Dermis microvascular lymphatic vessel endothelial cell (primary cell): ENCODE data around the gene GLRX. TPM values are rescaled to one million over a fixed set of nuclear protein-coding genes. Genes with fewer than 3 reads are reported as not detected.
"Not testable (repeated sequence)": the region's sequence is repeated elsewhere in the genome, so short reads cannot be mapped to it uniquely, and the experiment has no call there.

Experiments used
- DNase-seq, 2 donors: peaks; one replicate each; pipeline versions ENCODE4 v3.0.0 to v3.0.0-alpha.2; 2010; ENCODE audit warnings: low read depth in 2 of 2
- total RNA-seq: library from RNA; depleted of rRNA; stranded (reverse); fragments of >200 nt; gene quantifications from 2 replicates; pipeline ENCODE4 v1.2.1, GENCODE V29; 2014

Gene GLRX, protein sequence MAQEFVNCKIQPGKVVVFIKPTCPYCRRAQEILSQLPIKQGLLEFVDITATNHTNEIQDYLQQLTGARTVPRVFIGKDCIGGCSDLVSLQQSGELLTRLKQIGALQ
- total RNA-seq = 28.8 and 34.5 TPM in 2 replicates

DNA sequence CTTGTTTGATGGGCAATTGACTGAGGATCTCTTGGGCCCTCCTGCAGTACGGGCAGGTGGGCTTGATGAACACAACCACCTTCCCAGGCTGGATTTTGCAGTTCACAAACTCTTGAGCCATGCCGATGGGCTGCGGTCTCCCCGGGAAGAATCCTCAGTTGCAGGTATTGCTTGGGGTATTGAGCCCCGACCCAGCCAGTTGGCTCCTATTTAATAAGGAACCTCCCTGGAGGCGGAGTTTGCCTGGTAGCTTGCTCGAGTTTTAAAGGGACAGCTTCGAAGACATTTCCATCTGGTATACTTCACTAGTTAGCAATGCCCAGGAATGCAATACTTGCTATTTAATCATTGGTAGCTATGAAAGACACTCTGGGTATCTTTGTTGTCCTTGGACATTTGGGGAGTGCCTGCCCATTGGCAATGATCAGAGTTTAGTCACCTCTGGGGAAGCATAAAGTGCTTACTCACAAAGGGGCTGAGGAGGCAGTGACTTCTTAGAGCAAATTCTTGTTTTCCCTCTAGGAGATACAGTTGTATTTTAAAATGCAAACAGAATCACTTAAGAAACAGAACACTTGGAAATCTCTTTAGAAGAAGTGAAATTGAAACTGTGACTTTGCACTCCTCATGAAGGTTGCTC lies at the start of gene GLRX:
Gene GLRX (minus strand): TSS at position 185 of the 640 bp plus-strand sequence. CDS start 64 bp downstream, at position 121.
- DNase-seq = peak in 1 of 2 donors; percentile 74

DNA sequence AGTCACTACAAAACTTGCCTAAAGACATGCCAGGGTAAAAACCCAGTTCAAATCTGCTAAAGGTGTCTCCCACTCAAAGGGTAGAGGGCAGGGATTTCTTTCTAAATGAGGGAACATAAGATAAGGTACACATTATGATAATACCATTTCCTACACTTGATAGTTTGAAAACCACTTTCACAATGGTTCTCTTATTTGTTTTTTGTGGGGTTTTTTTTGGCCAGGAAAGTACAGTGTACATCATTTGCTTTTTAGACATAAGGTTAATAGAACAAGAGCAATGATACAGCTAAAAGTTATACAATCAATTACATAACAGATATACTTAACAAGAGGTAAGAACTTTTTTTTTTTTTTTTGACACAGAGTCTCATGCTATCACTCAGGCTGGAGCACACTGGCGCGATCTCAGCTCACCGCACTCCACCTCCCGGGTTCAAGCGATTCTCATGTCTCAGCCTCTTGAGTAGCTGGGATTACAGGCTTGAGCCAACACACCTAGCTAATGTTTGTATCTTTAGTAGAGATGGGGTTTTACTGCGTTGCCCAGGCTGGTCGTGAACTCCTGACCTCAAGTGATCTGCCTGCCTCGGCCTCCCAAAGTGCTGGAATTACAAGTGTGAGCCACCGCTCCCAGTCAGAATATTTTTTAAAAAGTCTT lies 48.8 kb upstream of the GLRX start:
- DNase-seq = no peak

DNA sequence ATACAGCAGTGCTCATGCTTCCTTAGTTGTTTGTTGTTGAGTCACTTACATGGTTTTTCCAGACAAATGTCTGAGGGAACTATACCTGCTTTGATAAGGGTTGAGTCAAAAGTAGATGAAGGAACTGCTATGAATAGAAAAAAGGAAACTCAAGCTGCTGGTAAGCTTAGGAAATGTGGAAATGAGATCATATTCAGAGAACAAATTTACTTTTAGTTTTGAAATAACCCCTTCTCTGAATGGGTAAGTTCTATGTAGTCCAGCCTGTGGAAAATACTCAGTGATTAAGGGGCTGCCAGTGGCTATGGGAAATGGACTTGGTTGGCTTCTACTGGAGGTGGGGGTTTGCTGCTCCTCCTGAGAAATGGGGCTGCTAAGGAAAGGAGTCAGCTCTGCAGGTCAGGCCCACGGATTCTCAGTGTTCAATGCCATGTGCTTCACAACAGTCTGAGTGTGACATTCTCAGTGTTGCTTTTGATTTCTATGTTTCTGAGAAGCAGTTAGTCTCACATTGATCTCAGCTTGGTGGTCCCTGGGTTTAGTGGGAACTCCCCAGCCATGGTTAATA lies 47.7 kb upstream of the GLRX start:
- DNase-seq = peak in 1 of 2 donors; percentile 87

DNA sequence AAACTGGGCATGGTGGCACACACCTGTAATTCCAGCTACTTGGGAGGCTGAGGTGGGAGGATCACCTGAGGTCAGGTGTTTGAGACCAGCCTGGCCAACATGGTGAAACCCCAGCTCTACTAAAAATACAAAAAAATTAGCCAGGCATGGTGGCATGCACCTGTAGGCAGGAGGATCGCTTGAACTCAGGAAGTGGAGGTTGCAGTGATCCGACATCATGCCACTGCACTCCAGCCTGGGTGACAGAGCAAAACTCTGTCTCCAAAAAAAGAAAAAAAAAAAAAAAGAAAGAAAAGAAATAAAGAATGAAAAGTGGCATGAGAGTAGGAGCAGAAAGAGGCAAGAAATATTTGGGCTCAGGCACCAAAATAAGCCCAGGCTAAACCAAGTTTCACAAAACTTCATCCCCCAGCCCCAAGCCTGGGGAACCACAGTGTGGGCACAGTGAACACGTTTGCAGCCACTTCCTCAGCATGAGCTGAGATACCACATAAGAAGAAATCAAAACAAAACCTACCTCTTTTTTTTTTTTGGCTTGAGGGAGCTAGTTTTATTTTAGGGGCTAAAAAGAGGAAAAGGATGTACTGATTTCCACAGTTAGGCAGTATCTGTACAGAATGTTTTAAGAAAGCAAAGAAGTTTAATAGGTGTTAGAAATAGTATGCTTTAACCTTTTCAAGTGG lies 46.8 kb upstream of the GLRX start:
- not testable (repeated sequence) for DNase-seq

DNA sequence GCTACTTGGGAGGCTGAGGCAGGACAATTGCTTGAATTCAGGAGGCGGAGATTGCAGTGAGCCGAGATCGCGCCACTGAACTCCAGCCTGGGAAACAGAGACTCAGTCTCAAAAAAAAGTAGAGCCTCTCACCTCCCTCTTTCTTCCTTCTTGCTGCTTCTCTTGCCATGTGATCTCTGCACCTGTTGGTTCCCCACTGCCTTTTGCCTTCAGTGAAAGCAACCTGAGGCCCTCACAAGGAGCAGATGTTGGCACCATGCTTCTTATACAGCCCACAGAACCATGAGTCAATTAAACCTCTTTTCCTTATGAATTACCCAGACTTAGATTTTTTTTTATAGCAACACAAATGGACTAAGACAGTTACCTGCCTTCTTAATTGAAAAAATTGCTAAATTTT lies 45.6 kb upstream of the GLRX start:
- no peak for DNase-seq

GRCh38 chr5:95866435-95867040 lies 44.0 kb upstream of the GLRX start:
- DNase-seq = peak in 1 of 2 donors; percentile 38

GRCh38 chr5:95864944-95865504 lies 42.5 kb upstream of the GLRX start:
- DNase-seq = no peak

- DNase-seq = no peak
Observed at GRCh38 chr5:95864456-95864855, 41.9 kb upstream of the GLRX start.

DNA sequence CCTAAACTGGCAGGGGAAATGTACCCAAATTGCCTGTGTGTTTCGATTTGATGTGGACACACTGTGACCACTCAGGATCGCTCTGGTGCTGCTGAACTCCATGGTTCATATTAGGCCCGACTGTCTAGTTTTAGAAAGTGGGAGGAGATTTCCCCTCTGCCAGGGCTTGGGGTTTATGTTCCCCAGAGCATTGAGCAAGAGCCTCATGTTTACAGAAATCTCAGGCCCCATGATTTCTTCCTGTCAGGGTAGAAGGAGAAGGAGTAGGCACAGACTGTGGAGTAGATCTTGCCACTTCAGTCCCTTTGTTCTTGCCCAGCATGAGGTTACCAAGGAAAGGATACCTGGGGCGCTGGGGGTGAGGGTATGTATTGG lies 40.8 kb upstream of the GLRX start:
- DNase-seq = no peak

DNA sequence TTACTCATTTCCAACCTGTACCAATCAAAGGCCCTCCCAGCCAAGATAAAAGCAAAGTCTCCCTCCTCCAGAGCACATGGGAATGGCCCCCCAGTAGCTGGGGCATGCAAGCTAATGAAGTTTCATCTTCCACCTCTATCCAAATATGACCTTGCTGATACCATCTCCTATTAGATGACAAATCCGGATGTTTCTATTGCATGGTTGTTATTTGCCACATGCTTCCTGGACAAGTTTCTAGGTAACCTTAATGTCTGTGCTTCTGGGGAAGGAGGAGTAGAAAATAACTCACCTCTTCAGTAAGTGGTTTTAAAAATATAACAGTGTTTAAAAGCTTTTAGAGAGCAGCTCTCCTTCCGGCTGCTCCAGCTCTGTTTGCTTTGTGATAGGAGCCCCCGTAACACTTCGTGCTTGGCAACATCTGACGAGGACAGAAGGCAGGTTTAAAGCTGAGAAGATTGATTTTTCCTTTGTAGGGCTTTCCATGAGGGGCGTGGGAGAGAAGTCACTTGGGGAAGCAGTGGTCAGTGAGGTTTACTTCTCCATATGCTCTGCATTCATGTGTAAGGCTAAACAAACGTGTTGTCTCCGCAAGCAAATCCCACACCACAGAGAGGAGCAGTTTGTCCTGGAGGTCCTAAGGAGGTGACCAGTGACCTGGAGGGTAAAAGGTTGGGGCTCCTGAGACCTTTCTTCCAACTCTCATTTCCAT lies 40.3 kb upstream of the GLRX start:
- peak in 1 of 2 donors; percentile 70 for DNase-seq

- DNase-seq = peak in 1 of 2 donors; percentile 76
Observed at GRCh38 chr5:95861864-95862561, 39.5 kb upstream of the GLRX start.

- DNase-seq = peak; percentile 88 to 98
Observed at GRCh38 chr5:95861221-95861863, 38.8 kb upstream of the GLRX start.

DNA sequence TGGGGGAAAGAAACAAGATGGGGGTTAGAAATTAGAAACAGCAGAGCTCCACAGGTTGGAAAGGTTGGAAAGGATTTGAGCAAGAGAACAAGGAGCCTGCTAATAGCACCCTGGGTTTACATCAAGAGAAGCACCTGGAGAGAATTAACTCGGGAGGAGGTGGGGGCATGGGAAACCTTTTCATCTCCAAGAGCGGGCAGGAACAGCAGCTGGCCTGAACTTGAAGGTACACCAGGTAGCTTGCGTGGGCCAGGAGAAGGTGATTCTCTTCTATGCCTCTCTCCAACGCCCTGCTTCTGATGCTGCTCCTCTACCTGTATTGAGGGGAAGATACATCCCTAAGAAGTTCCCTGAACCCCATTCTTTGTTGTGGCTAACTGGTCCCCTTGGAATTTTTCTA lies 37.1 kb upstream of the GLRX start:
- no peak for DNase-seq

GRCh38 chr5:95858661-95859595 lies 36.4 kb upstream of the GLRX start:
- peak; percentile 94 to 99 for DNase-seq

GRCh38 chr5:95858023-95858461 lies 35.5 kb upstream of the GLRX start:
- peak in 1 of 2 donors; percentile 35 for DNase-seq

- peak; percentile 98 to 99 for DNase-seq
Observed at GRCh38 chr5:95857185-95857945, 34.8 kb upstream of the GLRX start.

DNA sequence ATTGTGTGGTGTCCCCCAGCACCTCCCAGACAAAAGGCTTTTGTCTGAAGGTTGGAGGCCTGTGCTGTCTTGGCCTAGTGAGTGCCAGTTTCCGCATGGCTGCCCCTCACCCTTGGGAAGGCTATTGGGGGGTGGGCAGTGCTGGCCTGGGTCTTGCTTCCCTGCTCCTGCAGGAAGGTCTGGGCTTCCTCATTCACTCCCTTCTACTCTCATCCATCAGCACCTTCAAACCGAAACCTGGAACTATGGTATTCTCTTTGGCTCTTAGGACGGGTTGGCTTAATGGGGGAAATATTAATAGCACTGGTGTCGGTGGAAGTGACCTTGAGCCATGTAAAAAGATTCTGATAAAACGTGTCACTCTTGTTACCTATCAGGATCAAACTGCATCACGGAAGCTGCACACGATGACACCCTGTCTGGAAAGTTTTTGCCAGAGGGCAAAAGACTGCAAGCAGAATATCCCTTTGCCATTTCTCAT lies 34.0 kb upstream of the GLRX start:
- DNase-seq = no peak
